Mammary epithelial cell (primary cell): ENCODE measurements around the gene RAB34.

Experiments
- EZH2 ChIP-seq: IDR thresholded peaks from 2 replicates; pipeline ENCODE4 v1.6.1; 2012; ENCODE audit warnings: low read length, inconsistent platforms, borderline replicate concordance
- TF ChIP-seq, protein P1 (sequence below), 2 donors: IDR thresholded peaks in 1 of 2; conservative IDR thresholded peaks in 1 of 2; 2 replicates each; pipeline ENCODE4 v1.5.1; 2011 to 2012; ENCODE audit warnings: inconsistent platforms in 2 of 2, low read length in 2 of 2, mild to moderate bottlenecking in 2 of 2, control low read depth in 1 of 2, low read depth in 1 of 2; ENCODE audit not compliant: insufficient read depth in 1 of 2; ENCODE audit errors: extremely low read depth in 1 of 2

DNA sequence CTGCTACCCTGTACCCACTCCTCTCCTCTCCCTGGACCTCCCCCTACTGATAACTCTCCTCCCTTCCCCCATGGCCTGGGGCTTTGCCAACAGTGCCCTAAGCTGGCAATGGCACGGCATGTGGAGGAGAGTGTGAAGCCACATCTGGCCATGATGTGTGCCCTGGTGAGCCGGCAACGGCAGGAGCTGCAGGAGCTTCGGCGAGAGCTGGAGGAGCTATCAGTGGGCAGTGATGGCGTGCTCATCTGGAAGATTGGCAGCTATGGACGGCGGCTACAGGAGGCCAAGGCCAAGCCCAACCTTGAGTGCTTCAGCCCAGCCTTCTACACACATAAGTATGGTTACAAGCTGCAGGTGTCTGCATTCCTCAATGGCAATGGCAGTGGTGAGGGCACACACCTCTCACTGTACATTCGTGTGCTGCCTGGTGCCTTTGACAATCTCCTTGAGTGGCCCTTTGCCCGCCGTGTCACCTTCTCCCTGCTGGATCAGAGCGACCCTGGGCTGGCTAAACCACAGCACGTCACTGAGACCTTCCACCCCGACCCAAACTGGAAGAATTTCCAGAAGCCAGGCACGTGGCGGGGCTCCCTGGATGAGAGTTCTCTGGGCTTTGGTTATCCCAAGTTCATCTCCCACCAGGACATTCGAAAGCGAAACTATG is 31.3 kb upstream of the RAB34 start:
- TF ChIP-seq, protein P1, sequence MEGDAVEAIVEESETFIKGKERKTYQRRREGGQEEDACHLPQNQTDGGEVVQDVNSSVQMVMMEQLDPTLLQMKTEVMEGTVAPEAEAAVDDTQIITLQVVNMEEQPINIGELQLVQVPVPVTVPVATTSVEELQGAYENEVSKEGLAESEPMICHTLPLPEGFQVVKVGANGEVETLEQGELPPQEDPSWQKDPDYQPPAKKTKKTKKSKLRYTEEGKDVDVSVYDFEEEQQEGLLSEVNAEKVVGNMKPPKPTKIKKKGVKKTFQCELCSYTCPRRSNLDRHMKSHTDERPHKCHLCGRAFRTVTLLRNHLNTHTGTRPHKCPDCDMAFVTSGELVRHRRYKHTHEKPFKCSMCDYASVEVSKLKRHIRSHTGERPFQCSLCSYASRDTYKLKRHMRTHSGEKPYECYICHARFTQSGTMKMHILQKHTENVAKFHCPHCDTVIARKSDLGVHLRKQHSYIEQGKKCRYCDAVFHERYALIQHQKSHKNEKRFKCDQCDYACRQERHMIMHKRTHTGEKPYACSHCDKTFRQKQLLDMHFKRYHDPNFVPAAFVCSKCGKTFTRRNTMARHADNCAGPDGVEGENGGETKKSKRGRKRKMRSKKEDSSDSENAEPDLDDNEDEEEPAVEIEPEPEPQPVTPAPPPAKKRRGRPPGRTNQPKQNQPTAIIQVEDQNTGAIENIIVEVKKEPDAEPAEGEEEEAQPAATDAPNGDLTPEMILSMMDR (conservative IDR thresholded peaks at IDR 0.05 in 1 of 2, IDR thresholded peaks at IDR 0.05 in 1 of 2; ENCODE audit: extremely low read depth in 1 of 2, insufficient read depth in 1 of 2, low read depth in 1 of 2, low read length in 2 of 2): no peak
- TF ChIP-seq EZH2: no peak
